ENCODE results near the gene COPB1.

DNA sequence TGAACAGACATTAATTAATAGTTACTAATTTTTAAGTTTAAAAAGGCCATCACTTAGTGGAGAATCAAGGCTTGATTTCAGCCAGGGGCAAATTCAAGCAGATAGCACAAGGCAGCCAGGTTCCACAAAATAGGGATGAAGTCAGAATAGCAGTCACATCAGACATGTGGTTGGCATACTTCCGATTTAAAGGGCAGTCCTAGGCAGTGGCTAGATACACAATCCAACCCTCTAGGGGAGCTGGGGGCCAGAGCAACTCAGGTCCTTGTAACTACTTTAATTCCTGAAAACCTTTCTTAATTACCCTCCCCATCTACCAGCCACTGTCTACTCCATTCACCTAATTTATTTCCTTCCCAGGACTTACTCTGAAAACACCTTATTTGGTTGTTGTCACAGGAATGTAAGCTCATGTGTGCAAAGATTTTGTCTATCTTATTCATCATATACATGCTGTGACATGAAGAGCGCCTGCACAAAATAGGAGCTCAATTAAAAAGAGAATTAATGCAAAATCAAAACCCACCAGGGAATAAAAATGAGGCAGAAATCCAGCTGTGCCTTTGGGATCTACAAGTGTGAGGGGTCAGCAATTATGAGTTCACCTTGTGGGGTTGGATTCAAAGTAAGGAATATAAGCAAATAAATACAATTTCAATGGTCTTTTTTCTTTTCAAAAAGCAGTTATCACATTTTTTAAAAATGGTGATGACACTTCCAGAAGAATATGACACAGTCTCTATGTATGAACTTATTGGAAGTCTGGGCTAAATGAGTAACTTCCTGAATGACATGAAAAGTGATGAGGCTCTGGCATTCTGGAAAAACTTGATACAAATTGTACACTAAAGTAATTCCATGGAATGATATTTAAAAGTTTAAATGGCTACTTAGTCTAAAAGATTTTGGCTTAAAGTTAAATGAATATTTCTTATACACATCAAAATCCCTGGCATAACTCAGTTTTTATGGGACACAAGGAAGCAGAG lies 53.8 kb downstream of the COPB1 start:
- TF ChIP-seq, protein P1, sequence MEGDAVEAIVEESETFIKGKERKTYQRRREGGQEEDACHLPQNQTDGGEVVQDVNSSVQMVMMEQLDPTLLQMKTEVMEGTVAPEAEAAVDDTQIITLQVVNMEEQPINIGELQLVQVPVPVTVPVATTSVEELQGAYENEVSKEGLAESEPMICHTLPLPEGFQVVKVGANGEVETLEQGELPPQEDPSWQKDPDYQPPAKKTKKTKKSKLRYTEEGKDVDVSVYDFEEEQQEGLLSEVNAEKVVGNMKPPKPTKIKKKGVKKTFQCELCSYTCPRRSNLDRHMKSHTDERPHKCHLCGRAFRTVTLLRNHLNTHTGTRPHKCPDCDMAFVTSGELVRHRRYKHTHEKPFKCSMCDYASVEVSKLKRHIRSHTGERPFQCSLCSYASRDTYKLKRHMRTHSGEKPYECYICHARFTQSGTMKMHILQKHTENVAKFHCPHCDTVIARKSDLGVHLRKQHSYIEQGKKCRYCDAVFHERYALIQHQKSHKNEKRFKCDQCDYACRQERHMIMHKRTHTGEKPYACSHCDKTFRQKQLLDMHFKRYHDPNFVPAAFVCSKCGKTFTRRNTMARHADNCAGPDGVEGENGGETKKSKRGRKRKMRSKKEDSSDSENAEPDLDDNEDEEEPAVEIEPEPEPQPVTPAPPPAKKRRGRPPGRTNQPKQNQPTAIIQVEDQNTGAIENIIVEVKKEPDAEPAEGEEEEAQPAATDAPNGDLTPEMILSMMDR (conservative IDR thresholded peaks at IDR 0.05), result no peak
- no peak for TF ChIP-seq ZFX (IDR thresholded peaks at IDR 0.05)

Data from C4-2B (cell line).